Measurements from ENCODE around the gene C7. TPM values are rescaled to one million over a fixed set of nuclear protein-coding genes. Genes with fewer than 3 reads are reported as not detected.
A peak's percentile ranks its signal among the peaks of the same experiment; 100 is the strongest.
"Not testable (repeated sequence)": the region's sequence is repeated elsewhere in the genome, so short reads cannot be mapped to it uniquely, and the experiment has no call there.

Gene C7
- total RNA-seq, 1 experiment from 2014 or later = not detected

GRCh38 chr5:40985501-40985900 is 76.2 kb downstream of the C7 start:
- DNase-seq (ENCODE audit: low spot score) = no peak
- in situ Hi-C loops (cut with HindIII; ENCODE audit: low sequenced_read_pairs) = no loop called here

GRCh38 chr5:40986666-40987065 is 77.4 kb downstream of the C7 start:
- in situ Hi-C loops (cut with HindIII; ENCODE audit: low sequenced_read_pairs) = no loop called here
- DNase-seq (ENCODE audit: low spot score) = no peak

GRCh38 chr5:40987349-40987748 is 78.1 kb downstream of the C7 start:
- no peak for DNase-seq (ENCODE audit: low spot score)
- in situ Hi-C loops (cut with HindIII; ENCODE audit: low sequenced_read_pairs) = no loop called here

- no peak for DNase-seq (ENCODE audit: low spot score)
- in situ Hi-C loops (cut with HindIII; ENCODE audit: low sequenced_read_pairs) = no loop called here
Measured at GRCh38 chr5:40988746-40989510, 79.6 kb downstream of the C7 start.

- in situ Hi-C loops (cut with HindIII; ENCODE audit: low sequenced_read_pairs) = no loop called here
- DNase-seq (ENCODE audit: low spot score) = peak; percentile 23
Measured at GRCh38 chr5:40991168-40991980, 82.1 kb downstream of the C7 start.

GRCh38 chr5:40991981-40992559 is 82.8 kb downstream of the C7 start:
- no peak for DNase-seq (ENCODE audit: low spot score)
- in situ Hi-C loops (cut with HindIII; ENCODE audit: low sequenced_read_pairs) = no loop called here

- in situ Hi-C loops (cut with HindIII; ENCODE audit: low sequenced_read_pairs) = no loop called here
- DNase-seq (ENCODE audit: low spot score) = no peak
Measured at GRCh38 chr5:40995801-40996586, 86.7 kb downstream of the C7 start.

DNA sequence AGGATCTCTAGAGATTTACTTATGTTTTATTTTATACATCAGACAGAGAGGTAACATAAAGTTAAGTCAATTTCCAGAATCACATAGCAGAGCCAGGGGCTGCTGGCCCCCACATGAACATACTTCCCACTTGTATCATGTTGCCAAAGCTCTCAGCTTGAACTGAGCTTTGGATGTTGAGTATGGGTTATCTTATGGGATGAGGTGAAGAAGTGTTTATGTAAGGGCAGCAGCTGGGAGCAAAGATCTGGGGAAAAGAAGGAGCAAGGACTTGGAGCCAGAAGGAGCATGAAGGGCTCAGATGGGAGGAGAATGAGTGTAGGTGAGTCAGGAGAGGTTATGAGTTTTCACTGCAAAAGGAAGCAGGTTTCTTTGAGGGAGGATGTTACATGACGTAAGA is 89.8 kb downstream of the C7 start:
- in situ Hi-C loops (cut with HindIII; ENCODE audit: low sequenced_read_pairs) = no loop called here

DNA sequence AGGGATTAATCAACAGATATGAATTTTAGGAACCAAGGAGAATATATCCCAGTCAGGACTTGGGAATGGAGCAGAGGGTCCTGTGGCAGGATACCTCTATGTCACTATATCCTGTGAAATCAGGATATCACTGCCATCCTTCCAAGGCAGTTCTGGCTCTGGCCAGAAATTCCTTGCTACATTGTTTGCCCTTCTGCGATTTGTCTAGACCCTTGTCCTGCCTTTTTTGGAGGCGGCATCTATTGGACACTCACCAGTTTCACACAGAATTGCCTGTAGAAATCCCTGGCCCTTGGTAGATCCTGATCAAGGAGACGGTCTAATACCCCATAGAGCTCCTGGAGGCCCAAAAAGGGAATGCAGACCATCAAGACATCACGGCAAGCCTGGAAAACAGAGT is 90.7 kb downstream of the C7 start:
- no peak for DNase-seq (ENCODE audit: low spot score)
- in situ Hi-C loops (cut with HindIII; ENCODE audit: low sequenced_read_pairs) = no loop called here

More for the DNA sequence above, 89.8 kb downstream of the C7 start:
- DNase-seq (ENCODE audit: low spot score) = no peak

DNA sequence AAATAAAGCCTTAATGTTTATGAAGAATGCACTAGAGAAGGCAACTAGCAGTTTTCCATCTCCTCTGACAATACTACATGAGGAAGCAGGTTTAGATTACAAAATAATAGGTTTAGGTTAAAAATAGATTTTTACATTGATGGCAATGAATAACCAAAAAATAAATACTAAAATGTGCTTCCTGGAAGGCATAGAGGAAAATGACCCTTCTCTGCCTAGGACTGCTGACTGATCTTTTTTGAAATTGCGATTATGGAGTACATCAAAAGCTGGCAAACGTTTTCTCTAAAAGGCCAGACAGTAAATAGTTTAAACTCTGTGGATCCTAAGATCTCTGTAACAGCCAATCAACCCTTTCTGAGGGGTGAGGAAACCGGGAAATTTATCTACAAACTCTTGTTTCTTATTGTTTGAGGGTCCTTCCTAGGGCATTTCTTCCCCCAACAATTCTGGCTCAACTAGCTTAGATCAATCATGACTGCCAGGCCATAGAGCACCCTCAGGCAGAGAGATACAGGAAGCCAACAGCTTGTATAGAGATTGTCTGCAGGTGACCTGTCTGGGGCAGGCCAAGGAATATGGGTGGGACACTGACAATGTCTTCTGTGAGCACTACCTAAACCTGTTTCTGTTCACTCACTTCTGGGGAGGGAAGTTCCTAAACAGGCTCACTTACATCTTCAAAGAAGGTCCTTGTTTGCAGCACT is 94.5 kb downstream of the C7 start:
- no peak for DNase-seq (ENCODE audit: low spot score)
- in situ Hi-C loops (cut with HindIII; ENCODE audit: low sequenced_read_pairs) = no loop called here

GRCh38 chr5:41004931-41005330 is 95.6 kb downstream of the C7 start:
- DNase-seq (ENCODE audit: low spot score) = no peak
- in situ Hi-C loops (cut with HindIII; ENCODE audit: low sequenced_read_pairs) = no loop called here

DNA sequence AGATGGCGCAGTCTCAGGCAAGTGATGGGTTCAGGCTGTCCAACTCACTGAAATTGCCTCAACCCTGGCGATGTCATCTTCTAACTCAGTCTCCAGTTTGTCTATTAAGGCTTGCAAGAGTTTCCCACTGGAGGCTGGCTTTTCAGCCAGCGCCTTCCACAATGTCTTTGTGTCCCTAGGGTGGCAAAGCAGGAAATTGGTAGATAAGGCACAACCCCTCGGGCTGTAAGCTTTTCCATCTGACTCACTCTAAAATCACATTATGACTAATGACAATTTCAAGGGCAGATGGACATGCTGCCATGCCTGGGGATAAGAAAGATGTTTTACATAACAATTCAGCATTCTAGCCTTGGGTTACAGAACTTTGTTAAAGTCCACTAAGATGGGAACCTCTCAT is 99.9 kb downstream of the C7 start:
- no peak for DNase-seq (ENCODE audit: low spot score)
- in situ Hi-C loops (cut with HindIII; ENCODE audit: low sequenced_read_pairs) = no loop called here

GRCh38 chr5:41010572-41010971 is 101.3 kb downstream of the C7 start:
- DNase-seq (ENCODE audit: low spot score) = no peak
- in situ Hi-C loops (cut with HindIII; ENCODE audit: low sequenced_read_pairs) = no loop called here

DNA sequence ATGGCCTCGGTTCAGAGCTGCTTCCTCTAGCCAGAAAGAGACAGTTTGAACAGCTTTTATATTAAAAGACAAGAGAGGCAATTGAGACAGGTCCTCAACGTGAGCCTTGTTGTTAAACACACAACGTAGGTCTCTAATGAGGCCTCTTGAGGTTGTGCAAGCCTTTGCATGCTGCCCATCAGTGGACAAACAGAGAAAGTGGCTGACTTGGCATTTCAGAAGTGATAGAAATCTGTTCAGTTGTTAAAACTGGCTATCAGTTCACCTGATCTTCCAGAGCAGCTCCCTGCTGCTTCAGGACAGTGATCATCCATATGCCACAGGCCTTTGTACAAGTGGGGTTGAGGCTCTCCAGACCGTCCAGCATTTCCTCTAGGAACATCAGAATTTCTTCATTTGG is 103.0 kb downstream of the C7 start:
- in situ Hi-C loops (cut with HindIII; ENCODE audit: low sequenced_read_pairs) = no loop called here
- no peak for DNase-seq (ENCODE audit: low spot score)

DNA sequence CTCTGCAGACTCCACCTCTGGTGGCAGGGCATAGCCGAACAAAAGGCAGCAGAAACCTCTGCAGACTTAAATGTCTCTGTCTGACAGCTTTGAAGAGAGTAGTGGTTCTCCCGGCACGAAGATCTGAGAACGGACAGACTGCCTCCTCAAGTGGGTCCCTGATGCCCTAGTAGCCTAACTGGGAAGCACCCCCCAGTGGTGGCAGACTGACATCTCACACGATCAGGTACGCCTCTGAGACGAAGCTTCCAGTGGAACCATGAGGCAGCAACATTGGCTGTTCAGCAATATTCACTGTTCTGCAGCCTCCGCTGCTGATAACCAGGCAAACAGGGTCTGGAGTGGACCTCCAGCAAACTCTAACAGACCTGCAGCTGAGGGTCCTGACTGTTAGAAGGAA is 113.3 kb downstream of the C7 start:
- in situ Hi-C loops (cut with HindIII; ENCODE audit: low sequenced_read_pairs); DNase-seq (ENCODE audit: low spot score): not testable (repeated sequence)
